HepG2 (cell line): Measurements from ENCODE around the gene TUBB3. TPM values are rescaled to one million over a fixed set of nuclear protein-coding genes. Genes with fewer than 3 reads are reported as not detected.
A peak's percentile ranks its signal among the peaks of the same experiment; 100 is the strongest.

Experiments used
- ATRX ChIP-seq: sonication (generic); formaldehyde crosslinking; IDR thresholded peaks from 2 replicates; pipeline ENCODE4 v1.4.0; 2020; ENCODE audit warnings: missing genetic modification reagents, borderline replicate concordance
- CAMTA2 ChIP-seq: sonication (generic); formaldehyde crosslinking; IDR thresholded peaks from 2 replicates; pipeline ENCODE4 v1.4.0; 2020; ENCODE audit warnings: mild to moderate bottlenecking, missing genetic modification reagents, borderline replicate concordance
- HOXA3 ChIP-seq: sonication (generic); formaldehyde crosslinking; IDR thresholded peaks from 2 replicates; pipeline ENCODE4 v1.5.0; 2020; ENCODE audit warnings: missing genetic modification reagents
- MTA3 ChIP-seq: sonication (generic); formaldehyde crosslinking; IDR thresholded peaks from 2 replicates; pipeline ENCODE4 v1.4.0; 2020; ENCODE audit warnings: missing genetic modification reagents
- NR3C1 ChIP-seq: sonication (generic); formaldehyde crosslinking; IDR thresholded peaks from 2 replicates; pipeline ENCODE4 v1.4.0; 2020; ENCODE audit warnings: missing genetic modification reagents
- PATZ1 ChIP-seq: sonication (generic); formaldehyde crosslinking; IDR thresholded peaks from 2 replicates; pipeline ENCODE4 v1.4.0; 2020; ENCODE audit warnings: missing genetic modification reagents
- RFX5 ChIP-seq: IDR thresholded peaks from 2 replicates; pipeline ENCODE4 v1.6.1; 2011; ENCODE audit warnings: low read depth, low read length, improper control_type of control experiment
- SAP130 ChIP-seq: IDR thresholded peaks from 2 replicates; pipeline ENCODE4 v1.6.1; 2016; ENCODE audit warnings: low read depth
- SP4 ChIP-seq: sonication (generic); formaldehyde crosslinking; IDR thresholded peaks from 2 replicates; pipeline ENCODE4 v1.8.1; 2023; ENCODE audit warnings: mild to moderate bottlenecking, missing genetic modification reagents
- TEF ChIP-seq: sonication (generic); formaldehyde crosslinking; IDR thresholded peaks from 2 replicates; pipeline ENCODE4 v1.5.0; 2020; ENCODE audit warnings: missing genetic modification reagents
- UBTF ChIP-seq: sonication (generic); formaldehyde crosslinking; IDR thresholded peaks from 2 replicates; pipeline ENCODE4 v1.4.0; 2020; ENCODE audit warnings: mild to moderate bottlenecking, missing genetic modification reagents
- USF2 ChIP-seq, 2 experiments: sonication (generic) in 1 of 2; formaldehyde crosslinking in 1 of 2; IDR thresholded peaks; 2 replicates each; pipeline versions ENCODE4 v1.5.1 to v1.6.1; 2011 to 2020; ENCODE audit warnings: borderline replicate concordance in 1 of 2, low read depth in 1 of 2, low read length in 1 of 2, mild to moderate bottlenecking in 1 of 2, missing genetic modification reagents in 1 of 2, moderate library complexity in 1 of 2
- ZKSCAN5 ChIP-seq: sonication (generic); formaldehyde crosslinking; IDR thresholded peaks from 2 replicates; pipeline ENCODE4 v1.5.1; 2020; ENCODE audit warnings: mild to moderate bottlenecking, missing genetic modification reagents
- ZNF264 ChIP-seq: sonication (generic); formaldehyde crosslinking; IDR thresholded peaks from 2 replicates; pipeline ENCODE4 v1.4.0; 2020; ENCODE audit warnings: missing genetic modification reagents
- ZNF44 ChIP-seq: sonication (generic); formaldehyde crosslinking; IDR thresholded peaks from 2 replicates; pipeline ENCODE4 v1.5.1; 2020; ENCODE audit warnings: mild to moderate bottlenecking, missing genetic modification reagents
- ZNF510 ChIP-seq: sonication (generic); formaldehyde crosslinking; IDR thresholded peaks from 2 replicates; pipeline ENCODE4 v1.4.0; 2020; ENCODE audit warnings: low read depth, mild to moderate bottlenecking, missing genetic modification reagents
- ZNF678 ChIP-seq: sonication (generic); formaldehyde crosslinking; IDR thresholded peaks from 2 replicates; pipeline ENCODE4 v1.4.0; 2020; ENCODE audit warnings: mild to moderate bottlenecking, missing genetic modification reagents
- ZNF740 ChIP-seq: sonication (generic); formaldehyde crosslinking; IDR thresholded peaks from 2 replicates; pipeline ENCODE4 v1.4.0; 2020; ENCODE audit warnings: missing genetic modification reagents
- ZNF766 ChIP-seq: sonication (generic); formaldehyde crosslinking; IDR thresholded peaks from 2 replicates; pipeline ENCODE4 v1.5.0; 2020; ENCODE audit warnings: missing genetic modification reagents, borderline replicate concordance
- ZSCAN31 ChIP-seq: sonication (generic); formaldehyde crosslinking; IDR thresholded peaks from 2 replicates; pipeline ENCODE4 v1.5.0; 2020; ENCODE audit warnings: low read depth, mild to moderate bottlenecking, missing genetic modification reagents
- polyA plus RNA-seq, 8 experiments: library from polyadenylated mRNA; depleted of rRNA in 3 of 8; stranded (reverse) in 7 of 8; unstranded in 1 of 8; fragments of >200 nt; fragmentation: Illumina TruSeq in 4 of 8; extraction: Trizol in 4 of 8; gene quantifications; 2 replicates each; pipeline versions ENCODE4 v1.2.1 to v1.2.3, GENCODE V29; 2011 to 2016; ENCODE audit warnings: low read depth in 4 of 8, missing spikeins in 1 of 8, mixed read lengths in 1 of 8; ENCODE audit not compliant: insufficient read depth in 1 of 8
- total RNA-seq, 5 experiments: library from RNA; depleted of rRNA; stranded (reverse); fragments of >200 nt; fragmentation: Illumina TruSeq; extraction: Trizol; gene quantifications; 2 replicates each; pipeline ENCODE4 v1.2.3, GENCODE V29; 2016; ENCODE audit warnings: low read depth in 1 of 5

The TUBB3 gene
- total and polyA plus RNA-seq, 2 of the 13 experiments (the other 11 are each of a cell fraction or from before 2014, with no cell fraction given), result 110 to 185 TPM

- no peak; the same call in 1 of the 2 replicates for TF ChIP-seq CAMTA2 (CRISPR knock-in tag)
- 0 out of 2 replicates have a peak, but pooled peaks have one; percentile 39 for TF ChIP-seq ZKSCAN5 (CRISPR knock-in tag)
- peak; percentile 48; the same call in 1 of the 2 replicates for TF ChIP-seq SP4 (CRISPR knock-in tag)
- no peak for TF ChIP-seq MTA3
- TF ChIP-seq ZNF264 (CRISPR knock-in tag), result no peak
- no peak for TF ChIP-seq RFX5
- TF ChIP-seq NR3C1 (CRISPR knock-in tag), result no peak
- TF ChIP-seq TEF (CRISPR knock-in tag), result no peak
- 0 out of 2 replicates have a peak, but pooled peaks have one; percentile 73 for TF ChIP-seq ZSCAN31 (CRISPR knock-in tag)
- 0 out of 2 replicates have a peak, but pooled peaks have one; percentile 42 for TF ChIP-seq PATZ1
- TF ChIP-seq SAP130 (CRISPR knock-in tag), result no peak
- no peak for TF ChIP-seq UBTF (CRISPR knock-in tag)
- no peak for TF ChIP-seq ZNF44 (CRISPR knock-in tag)
- TF ChIP-seq ZNF740 (CRISPR knock-in tag), result 0 out of 2 replicates have a peak, but pooled peaks have one; percentile 30
- TF ChIP-seq ZNF510 (CRISPR knock-in tag), result 0 out of 2 replicates have a peak, but pooled peaks have one; percentile 17
- TF ChIP-seq ZNF678 (CRISPR knock-in tag), result peak; percentile 53; the same call in 1 of the 2 replicates
- peak; percentile 36; the same call in 1 of the 2 replicates for TF ChIP-seq HOXA3 (CRISPR knock-in tag)
- 0 out of 2 replicates have a peak, but pooled peaks have one; percentile 53 for TF ChIP-seq ZNF766 (CRISPR knock-in tag)
- peak; percentile 44 for TF ChIP-seq USF2 (IDR thresholded peaks at IDR 0.05; ENCODE audit: low read depth, low read length)
- TF ChIP-seq USF2 (CRISPR knock-in tag; IDR thresholded peaks at IDR 0.05; ENCODE audit: borderline replicate concordance), result no peak
- no peak for TF ChIP-seq ATRX (CRISPR knock-in tag)
Observed at GRCh38 chr16:89921131-89921701, 1.9 kb upstream of the TUBB3 start (continued).
